KG1 (cell line): ENCODE measurements around the gene FANCI.

Experiments
- DNase-seq: peaks from one replicate; lab custom pipeline; 2025; lab: John Stamatoyannopoulos, UW

The FANCI gene

GRCh38 chr15:89307791-89308190, 64.0 kb downstream of the FANCI start:
- DNase-seq: no peak

DNA sequence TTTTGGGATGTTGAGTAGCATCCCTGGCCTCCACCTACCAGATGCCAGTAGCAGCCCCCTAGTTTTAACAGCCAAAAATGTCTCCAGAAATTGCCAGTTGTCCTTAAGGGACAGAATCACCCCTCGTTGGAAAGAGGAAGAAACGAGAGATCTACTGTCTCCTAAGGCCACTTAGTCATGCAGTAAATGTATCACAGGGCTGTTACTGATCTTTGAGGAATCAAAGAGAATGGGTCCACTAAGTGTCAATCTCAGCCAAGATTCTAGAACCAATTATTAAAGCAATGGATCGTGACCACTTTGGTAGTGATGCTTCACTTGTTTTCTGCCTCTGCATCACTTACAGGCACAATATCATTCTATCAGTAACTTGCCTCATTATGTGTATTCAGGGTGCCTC, 64.5 kb downstream of the FANCI start:
- DNase-seq: no peak

DNA sequence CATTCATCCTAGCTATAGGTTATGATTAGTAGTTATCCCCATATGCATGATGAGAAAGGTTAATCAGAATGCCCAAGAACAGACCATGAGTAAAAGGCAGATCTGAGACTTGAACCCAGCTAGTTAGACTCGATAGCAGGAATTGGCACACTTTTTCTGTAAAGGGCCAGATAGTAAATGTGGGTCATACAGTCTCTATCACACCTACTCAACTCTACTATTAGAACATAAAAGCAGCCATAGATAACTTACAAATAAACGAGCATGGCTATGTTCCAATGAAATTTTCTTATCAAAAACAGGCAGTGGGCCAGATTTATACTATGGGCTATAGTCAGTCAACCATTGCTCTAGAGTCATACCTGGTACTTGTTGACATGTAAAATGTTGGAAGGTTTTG, 66.2 kb downstream of the FANCI start:
- DNase-seq: no peak

DNA sequence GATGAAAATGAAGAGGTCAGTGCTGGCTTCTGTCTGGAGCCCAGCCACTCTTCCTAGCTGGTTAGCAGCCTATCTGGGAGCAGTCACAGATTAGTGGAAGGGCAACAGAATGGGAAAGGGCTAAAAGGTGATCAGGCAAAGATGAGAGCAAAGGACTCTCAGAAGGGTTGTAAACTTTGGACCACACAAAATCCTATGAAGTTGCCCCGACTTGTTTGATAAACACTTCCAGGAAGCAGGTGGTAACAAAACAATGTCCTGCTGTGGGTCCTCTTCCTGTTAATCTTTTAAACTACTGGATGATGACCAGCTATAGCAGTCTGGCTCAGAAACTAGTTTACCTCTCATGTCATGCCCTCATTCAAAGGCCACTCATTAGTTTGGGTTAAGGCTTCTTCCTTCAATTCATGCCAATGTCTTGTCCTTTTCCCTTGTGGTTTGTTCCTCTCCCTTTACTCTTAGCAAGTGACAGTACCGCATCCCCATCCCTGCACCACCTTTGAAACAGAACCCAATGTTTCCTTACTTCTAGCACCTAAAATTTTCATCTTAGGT, 71.7 kb downstream of the FANCI start:
- no peak for DNase-seq

GRCh38 chr15:89316504-89316903, 72.7 kb downstream of the FANCI start:
- no peak for DNase-seq

DNA sequence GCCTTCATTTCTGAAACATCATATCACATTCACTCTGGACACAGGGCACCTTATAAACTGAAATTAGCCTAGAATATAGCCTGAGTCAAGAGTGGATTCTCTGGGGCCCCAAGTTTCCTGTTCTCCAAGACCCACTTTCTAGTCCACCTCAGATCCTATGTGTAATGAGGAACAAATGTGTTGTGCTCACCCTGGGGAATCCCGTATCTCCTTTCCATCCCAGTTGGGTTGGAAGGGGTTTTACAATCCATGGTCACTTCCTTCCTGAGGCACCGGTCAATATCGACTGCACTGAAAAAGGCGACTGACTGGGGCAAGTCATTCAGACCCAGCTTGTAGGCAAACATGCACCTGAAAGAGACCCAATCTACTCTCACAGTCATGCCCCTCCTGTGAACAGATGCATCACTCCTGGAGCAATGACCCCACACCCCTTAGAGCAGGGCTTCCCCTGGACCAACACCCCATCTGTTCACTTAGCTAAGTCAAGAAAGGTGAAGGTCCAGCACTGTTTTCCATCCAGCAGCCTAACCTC, 73.5 kb downstream of the FANCI start:
- no peak for DNase-seq

DNA sequence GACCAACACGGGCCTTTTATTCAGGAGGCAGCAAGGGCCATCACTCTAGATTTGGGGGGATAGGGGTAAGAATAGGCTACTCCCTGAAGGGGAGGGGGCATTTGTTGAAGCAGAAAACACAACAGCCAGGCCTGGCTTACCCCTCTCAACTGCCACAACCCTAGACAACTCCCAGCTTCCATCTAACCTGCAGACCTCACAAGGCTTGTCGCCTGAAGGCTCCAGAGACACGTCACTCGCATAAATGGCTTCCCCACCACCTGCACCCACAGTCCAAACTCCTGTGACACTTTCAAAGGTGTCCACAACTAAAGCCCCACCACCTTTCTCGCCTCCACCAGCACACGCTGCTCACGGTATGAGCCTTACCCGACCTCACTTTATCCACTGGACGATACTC, 75.9 kb downstream of the FANCI start:
- DNase-seq: no peak

- DNase-seq: no peak
Measured at GRCh38 chr15:89320200-89320599, 76.4 kb downstream of the FANCI start.

DNA sequence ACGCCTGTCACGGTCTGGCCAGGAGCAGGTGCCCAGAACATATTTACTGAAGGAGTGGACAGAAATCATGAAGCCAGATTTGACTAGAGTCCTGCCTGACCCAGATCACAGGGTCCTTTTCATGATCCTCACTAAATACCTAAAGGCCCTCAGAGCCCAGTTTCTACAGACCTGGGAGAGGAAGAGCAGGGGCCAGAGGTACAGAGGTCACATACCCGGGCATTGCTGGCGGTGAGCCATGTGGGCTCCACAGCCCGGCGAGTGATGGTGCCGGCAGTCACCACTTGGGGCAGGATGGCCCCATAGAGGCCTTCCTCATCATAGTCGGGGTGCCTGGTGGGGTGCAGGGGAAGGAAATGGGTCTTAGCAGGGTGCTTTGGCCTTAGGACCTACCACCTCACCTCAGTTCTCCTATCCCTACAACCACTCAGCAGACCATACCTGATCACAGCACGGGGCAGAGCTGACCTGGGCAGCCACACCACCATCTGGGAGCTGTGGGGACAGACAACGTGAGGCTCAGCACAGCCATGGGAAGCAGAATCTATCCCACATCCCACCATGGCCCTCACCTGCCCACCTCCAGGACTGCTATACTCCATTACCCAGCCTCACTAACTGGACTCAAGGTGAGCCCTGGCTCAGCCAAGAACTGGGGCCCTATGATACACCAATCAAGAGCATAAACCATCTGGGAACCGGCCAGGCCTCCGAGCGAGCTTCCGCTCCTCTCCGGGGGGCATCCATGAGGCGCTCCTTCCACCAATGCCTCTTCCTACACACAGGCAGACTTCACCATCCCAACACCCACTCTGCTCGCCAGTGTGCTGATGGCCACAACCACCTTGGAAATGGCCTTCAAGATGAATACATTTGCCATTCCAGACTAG, 78.0 kb downstream of the FANCI start:
- no peak for DNase-seq

- DNase-seq: no peak
Measured at GRCh38 chr15:89322822-89323221, 79.0 kb downstream of the FANCI start.

DNA sequence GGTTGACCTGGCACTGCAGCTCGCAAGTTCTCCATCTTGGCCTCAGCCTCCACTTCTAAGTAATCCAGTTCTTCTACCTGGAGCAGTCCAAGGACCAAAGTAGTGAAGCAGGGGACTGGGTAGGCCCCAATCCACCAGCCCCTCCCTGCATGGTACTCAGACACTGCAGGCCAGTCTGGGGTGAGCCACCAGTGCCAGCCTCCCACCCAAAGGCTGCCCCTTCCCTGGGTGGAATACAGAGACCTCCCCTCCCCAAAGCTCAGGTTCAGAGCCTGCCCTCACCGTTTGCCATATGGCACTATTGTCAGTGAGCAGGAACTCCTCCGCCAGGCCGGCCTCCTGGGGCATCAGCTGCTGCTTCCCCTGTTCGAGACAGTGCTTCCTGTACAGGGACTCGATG, 80.0 kb downstream of the FANCI start:
- no peak for DNase-seq

DNA sequence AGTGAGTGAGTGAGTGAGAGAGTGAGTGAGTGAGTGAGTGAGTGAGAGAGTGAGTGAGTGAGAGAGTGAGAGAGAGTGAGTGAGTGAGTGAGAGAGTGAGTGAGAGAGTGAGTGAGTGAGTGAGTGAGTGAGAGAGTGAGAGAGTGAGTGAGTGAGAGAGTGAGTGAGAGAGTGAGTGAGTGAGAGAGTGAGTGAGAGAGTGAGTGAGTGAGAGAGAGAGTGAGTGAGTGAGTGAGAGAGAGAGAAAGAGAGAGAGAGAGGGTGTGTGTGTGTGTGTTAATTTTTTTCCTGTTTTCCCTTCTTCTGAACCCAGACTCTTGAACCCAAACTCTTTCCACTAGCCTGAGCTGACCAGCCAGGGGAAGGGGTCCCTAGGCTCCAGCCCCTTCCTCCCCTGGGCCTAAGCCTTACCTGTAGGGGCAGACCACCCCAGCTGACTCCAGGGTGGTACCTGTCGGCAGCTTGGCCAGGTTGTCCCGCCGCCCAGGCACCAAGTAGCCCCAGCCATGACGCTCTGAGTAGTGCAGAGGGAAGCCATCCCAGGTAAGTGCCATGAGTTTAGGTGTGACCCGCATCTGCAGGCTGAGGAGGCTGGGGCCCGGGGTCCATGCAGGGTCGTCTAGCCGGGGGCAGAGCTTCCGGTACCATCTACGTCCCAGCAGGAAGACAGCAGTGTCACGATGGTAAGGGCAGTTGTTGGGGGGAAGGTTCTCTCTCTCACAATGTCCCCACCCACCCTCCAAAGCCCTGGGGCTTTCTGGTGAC, 81.4 kb downstream of the FANCI start:
- DNase-seq: no peak

DNA sequence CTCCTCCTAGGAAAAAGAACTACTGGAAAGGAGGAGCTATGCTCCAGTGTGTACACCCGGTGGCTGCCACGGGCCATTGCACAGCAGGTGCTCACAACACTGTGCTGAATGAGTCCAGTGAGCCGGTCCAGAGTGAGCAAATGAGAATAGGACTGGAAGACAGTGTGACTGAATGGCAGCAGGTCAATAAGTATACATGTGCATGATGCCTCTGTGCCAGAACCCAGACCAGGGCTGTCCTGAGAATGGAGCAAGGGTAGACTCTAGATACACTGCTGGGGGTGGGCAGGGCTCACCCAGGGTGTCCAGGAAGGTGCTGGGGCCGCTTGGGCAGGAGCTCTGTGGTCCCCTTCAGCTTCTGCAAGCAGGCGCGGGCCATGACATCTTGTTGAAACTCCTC, 82.5 kb downstream of the FANCI start:
- no peak for DNase-seq

- DNase-seq: no peak
Measured at GRCh38 chr15:89327113-89327512, 83.3 kb downstream of the FANCI start.

- DNase-seq: no peak
Measured at GRCh38 chr15:89328398-89329254, 84.8 kb downstream of the FANCI start.

- DNase-seq: no peak
Measured at GRCh38 chr15:89329329-89330084, 85.7 kb downstream of the FANCI start.

DNA sequence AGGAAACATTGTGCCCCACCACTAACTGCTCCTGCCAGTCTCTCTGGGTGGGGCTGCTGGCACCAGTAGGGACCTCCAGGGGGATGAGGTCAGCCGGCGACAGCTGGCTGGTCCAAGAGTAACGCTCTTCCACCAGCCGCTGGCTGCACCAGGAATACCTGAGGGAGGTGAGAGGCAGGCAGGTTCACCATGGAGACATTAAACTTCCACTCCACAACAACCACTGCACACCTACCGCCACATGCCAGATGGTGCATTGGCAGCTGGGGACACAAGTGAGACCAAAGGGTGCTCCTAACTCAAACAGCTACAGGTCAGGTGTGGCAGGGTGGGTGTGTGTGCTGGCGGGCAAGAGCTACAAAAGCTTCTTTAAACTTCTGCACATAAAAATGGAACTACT, 86.3 kb downstream of the FANCI start:
- no peak for DNase-seq

- no peak for DNase-seq
Measured at GRCh38 chr15:89330881-89331595, 87.3 kb downstream of the FANCI start.

GRCh38 chr15:89332446-89332845, 88.7 kb downstream of the FANCI start:
- DNase-seq: no peak
